HG03060 (cell line): ENCODE data around the gene TMEM231.
"Not testable (repeated sequence)": the region's sequence is repeated elsewhere in the genome, so short reads cannot be mapped to it uniquely, and the experiment has no call there.

Experiments used
- ATAC-seq: cut with Tn5 transposase; IDR thresholded peaks from one replicate; pipeline ENCODE4 v1.9.1; 2021; ENCODE audit warnings: low read depth, moderate number of reproducible peaks; ENCODE audit not compliant: unreplicated experiment

The TMEM231 gene

GRCh38 chr16:75534560-75535205 lies 21.4 kb downstream of the TMEM231 start:
- ATAC-seq = no peak

GRCh38 chr16:75532791-75533190 lies 23.3 kb downstream of the TMEM231 start:
- ATAC-seq = no peak

DNA sequence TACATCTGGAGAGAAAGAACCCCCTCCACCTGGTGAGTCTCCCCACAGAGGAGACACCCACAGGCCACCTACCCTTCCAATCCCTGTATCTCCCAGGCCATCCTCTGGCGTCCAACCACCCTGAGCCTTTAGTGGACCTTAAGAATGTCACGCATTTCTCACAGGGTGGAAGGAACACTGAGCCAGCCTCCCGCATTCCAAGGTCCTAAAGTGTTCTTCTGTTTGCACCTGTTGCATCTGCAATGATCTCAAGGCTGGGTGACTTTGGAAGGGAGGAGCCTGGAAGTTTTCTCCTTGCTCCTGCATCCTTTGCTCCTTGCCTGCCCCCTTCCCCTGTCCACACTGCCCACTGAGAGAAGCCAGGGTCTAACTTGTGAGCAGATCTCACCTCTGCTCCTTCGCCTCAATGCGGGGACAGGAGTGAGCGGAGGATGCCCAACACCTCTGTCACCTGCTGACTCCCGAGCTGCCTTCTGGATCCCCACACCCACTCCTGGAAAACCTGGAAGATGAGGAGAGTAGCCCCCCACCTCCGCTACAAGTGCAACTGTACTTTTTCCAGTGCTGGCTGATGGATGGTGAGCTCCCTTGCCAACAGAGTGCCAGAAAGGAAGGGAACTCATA lies 23.8 kb downstream of the TMEM231 start:
- ATAC-seq = no peak

DNA sequence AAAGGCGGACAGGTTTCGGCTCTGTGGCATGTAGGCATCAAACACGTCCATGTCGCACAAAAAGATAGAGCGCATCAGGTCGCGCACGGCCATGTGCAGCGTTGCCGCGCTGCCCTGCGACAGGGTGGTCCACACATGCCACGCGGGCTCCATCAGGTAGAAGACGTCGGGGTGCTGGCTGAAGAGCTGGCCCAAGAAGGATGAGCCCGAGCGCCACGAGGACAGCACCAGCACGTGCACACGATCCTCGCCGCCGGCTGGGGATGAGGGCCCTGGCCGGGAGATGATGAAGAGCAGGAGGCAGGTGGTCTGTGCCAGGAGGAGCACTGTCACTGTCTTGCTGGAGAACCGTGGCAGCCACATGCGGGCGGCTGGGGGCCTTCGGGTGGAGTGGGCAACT lies 26.1 kb downstream of the TMEM231 start:
- no peak for ATAC-seq

DNA sequence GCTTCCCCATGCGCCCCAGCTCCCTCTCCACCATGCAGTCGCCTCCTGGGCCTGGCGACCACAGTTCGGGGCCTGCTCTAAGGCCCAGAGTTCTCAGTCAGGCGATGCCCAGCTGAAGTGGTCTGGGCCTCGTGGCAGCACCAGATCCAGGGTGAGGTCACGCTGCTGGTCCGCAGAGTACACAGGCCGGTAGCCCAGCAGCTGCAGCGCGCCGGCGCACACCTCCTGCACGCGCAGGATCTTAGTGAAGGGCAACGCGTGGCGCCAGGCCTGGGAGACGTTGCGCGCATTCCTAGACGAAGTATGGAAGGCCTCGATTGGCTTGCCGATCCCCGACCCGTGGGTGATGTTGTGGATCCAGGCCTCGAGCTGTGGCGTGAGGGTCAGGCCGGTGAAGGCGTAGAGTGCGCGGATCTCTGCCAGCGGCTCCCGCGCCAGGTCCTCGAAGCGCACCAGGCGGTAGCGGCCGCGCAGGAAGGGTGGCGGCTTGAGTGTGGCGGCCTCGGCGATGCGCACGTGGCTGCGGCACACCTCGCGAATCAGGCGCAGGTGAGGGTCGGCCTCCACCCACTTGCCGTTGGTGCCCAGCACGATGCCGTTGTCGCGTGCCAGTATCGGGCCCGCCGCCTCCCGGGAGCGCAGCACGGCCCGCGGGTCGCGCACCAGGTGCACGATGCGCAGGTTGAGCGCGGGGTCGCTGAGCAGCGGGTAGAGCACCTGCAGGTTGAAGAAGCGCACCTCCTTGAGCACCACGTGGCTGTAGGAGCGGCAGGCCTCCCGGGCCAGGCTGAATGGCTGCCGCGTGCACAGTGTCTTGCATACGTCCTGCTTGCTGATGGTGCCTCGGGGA lies 26.8 kb downstream of the TMEM231 start:
- ATAC-seq = no peak

GRCh38 chr16:75527825-75528299 lies 28.2 kb downstream of the TMEM231 start:
- no peak for ATAC-seq

- ATAC-seq = no peak
Measured at GRCh38 chr16:75526032-75526790, 29.8 kb downstream of the TMEM231 start.

GRCh38 chr16:75519175-75519574 lies 36.9 kb downstream of the TMEM231 start:
- ATAC-seq = no peak

GRCh38 chr16:75516189-75516966 lies 39.7 kb downstream of the TMEM231 start:
- ATAC-seq = peak; percentile 3

- ATAC-seq = no peak
Measured at GRCh38 chr16:75514296-75514695, 41.8 kb downstream of the TMEM231 start.

DNA sequence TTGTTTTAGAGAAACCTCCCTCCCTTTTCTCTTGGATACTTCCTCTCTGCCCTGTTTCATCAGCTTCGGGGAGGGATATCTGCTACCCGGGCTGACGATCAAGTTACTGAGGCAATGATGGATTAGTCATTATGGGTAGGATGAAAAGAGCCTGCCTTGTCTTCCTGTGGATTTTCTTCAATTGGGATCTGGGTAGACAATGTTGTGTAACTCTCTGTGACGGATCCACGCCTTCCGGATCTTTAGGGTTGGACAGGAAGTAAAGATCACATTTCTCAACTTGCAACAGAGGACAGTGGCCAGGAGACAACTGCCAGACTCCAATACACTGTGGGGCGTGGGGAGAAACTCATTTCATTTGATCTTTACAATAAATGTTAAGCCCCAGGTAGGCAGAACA lies 49.5 kb downstream of the TMEM231 start:
- ATAC-seq = no peak

DNA sequence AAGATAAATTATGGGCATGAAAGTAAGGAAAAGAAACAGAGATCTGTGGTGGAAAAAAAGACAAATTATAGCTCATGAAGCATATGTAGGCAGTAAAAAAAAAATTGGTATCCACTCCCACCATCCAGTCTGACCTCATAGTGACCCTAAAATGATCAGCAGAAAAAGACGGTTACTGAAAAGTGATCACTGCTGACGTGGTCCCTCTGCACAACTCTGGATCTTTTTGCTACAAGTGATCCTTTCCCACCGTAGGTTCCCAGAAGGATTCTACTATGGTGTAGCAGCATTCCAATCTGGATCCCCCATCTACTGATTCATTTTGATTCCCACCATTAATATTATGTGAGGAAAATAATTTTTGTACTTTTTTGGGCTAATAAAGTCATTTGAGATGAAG lies 49.9 kb downstream of the TMEM231 start:
- no peak for ATAC-seq

GRCh38 chr16:75503801-75504200 lies 52.3 kb downstream of the TMEM231 start:
- no peak for ATAC-seq

DNA sequence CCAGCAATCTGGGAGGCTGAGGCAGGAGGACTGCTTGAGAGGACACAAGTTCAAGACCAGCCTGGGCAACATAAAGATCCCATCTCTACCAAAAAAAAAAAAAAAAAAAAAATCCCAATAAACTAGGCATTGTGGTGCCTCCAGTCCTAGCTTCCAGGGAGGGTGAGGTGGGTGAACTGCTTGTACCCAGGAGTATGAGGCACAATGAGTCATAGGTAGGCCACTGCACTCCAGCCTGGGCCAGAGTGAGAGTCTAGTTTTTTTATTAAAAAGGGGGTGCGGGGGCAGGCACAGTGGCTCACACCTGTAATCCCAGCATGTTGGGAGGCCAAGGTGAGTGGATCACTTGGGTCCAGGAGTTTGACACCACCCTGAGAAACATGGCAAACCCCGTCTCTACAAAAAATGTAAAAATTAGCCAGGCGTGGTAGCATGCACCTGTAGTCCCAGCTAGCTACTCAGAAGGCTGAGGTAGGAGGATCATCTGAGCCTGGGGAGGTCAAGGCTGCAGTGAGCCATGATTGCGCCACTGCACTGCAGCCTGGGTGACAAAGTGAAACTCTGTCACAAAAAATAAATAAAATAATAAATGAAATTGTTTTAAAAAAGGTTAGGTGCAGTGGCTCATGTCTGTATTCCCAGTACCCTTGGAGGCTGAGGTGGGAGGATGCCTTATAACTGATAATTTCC lies 53.0 kb downstream of the TMEM231 start:
- no peak for ATAC-seq

DNA sequence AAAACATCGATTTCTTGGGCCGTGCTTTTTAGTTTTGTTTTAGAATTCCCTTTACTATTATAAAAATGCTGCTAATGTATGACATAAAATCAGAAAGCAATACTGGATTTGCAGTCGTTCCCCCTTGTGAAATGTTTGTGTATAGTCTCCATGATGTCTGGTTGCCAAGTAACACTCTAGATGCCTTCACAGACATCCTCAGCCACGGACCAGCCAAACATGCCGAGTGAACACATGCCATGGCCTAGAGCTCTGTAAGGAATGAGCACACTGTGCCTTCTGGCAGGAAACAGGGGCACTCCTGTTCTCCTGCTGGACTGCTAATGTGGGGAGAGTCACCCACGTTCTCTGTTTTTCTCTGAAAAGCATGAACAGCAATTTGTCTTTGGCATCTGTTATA lies 54.2 kb downstream of the TMEM231 start:
- ATAC-seq = not testable (repeated sequence)

DNA sequence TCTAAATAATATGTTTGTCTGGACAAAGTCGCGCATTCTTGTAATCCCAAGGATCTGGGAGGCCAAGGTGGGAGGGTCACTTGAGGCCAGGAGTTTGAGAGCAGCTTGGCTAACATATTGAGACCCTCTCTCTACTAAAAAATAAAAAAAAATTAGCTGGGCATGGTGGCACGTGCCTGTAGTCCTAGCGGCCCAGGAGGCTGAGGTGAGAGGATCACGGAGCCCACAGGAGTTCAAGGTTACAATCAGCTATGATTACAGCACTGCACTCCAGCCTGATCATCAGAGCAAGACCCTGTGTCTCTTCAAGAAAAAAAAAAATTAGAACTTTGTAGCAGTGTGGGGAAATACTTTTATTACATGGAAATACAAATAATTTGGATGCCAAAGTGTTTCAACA lies 54.7 kb downstream of the TMEM231 start:
- no peak for ATAC-seq

DNA sequence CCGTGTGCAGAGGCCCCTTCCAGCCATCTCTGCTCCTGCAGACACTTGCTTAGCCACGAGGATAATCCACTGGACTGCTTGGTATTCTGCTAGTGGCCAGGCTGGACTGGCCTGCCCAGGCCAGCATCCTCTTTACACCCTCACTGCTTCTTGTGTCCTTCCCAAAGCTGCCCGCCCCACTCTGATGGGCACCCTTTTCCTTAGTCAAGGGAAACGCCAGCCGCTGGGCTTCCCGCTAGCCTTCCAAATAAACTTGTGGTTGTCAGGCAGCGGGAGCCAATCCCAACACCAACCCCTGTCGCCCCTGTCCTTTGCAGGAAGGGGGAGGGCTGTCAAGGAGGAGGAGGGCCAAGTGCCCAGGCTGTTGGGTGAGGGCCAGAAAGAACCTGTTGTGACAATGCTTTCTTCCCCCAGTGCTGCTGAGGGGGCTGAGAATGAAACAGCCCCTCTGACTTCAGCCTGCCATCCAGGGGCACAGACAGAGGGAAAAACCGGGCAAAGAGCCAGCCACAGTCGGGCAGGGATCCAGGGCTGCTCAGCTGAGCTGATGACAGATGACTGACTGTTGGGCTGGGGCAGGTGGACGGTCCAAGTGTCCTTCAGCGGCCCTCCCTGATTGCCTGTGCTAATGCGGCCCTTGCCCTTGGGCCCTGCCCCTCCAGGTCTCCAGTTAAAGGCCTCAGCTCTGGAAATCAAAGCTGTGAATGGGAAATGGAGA lies 57.3 kb downstream of the TMEM231 start:
- ATAC-seq = not testable (repeated sequence)

GRCh38 chr16:75497558-75497957 lies 58.5 kb downstream of the TMEM231 start:
- no peak for ATAC-seq
